ENCODE data around the gene RAD54L.

RAD54L gene

GRCh38 chr1:46274225-46275029 is 26.9 kb downstream of the RAD54L start:
- no peak for DNase-seq (ENCODE audit: low read depth in 1 of 2, low spot score in 1 of 2)
- H3K27ac ChIP-seq (replicated peaks): no peak overlapping the region
- TF ChIP-seq SPI1 (IDR thresholded peaks at IDR 0.05; ENCODE audit: borderline replicate concordance, low read depth) (no peak), CTCF (IDR thresholded peaks at IDR 0.05; ENCODE audit: insufficient read depth, low read length) (no peak), POLR2AphosphoS5 (IDR thresholded peaks at IDR 0.05; ENCODE audit: low read depth) (no peak; the same call in 1 of the 2 replicates), GABPA (IDR thresholded peaks at IDR 0.05; ENCODE audit: low read depth) (no peak), REST (IDR thresholded peaks at IDR 0.05; ENCODE audit: insufficient replicate concordance, low read depth) (no peak)
- no peaks in the 10 kb centered on the region for H3K27me3 ChIP-seq (ENCODE audit: insufficient read depth, poor library complexity, severe bottlenecking)
- no peak overlapping the region for H3K4me3 ChIP-seq (replicated peaks; ENCODE audit: insufficient read depth, low read length)

- DNase-seq (ENCODE audit: low read depth in 1 of 2, low spot score in 1 of 2): no peak
- TF ChIP-seq REST (IDR thresholded peaks at IDR 0.05; ENCODE audit: insufficient replicate concordance, low read depth) (no peak), GABPA (IDR thresholded peaks at IDR 0.05; ENCODE audit: low read depth) (no peak), CTCF (IDR thresholded peaks at IDR 0.05; ENCODE audit: insufficient read depth, low read length) (no peak), POLR2AphosphoS5 (IDR thresholded peaks at IDR 0.05; ENCODE audit: low read depth) (no peak; the same call in 1 of the 2 replicates), SPI1 (IDR thresholded peaks at IDR 0.05; ENCODE audit: borderline replicate concordance, low read depth) (no peak)
- H3K4me3 ChIP-seq (replicated peaks; ENCODE audit: insufficient read depth, low read length): no peak overlapping the region
- H3K27ac ChIP-seq (replicated peaks): no peak overlapping the region
- H3K27me3 ChIP-seq (ENCODE audit: insufficient read depth, poor library complexity, severe bottlenecking): no peaks in the 10 kb centered on the region
Observed at GRCh38 chr1:46275030-46275337, 27.4 kb downstream of the RAD54L start.

GRCh38 chr1:46277658-46278373 is 30.3 kb downstream of the RAD54L start:
- Histone ChIP-seq H3K4me3 (replicated peaks; ENCODE audit: insufficient read depth, low read length) (no peak overlapping the region), H3K27me3 (ENCODE audit: insufficient read depth, poor library complexity, severe bottlenecking) (no peaks in the 10 kb centered on the region), H3K27ac (replicated peaks) (no peak overlapping the region)
- DNase-seq (ENCODE audit: low read depth in 1 of 2, low spot score in 1 of 2): no peak
- TF ChIP-seq GABPA (IDR thresholded peaks at IDR 0.05; ENCODE audit: low read depth) (no peak), POLR2AphosphoS5 (IDR thresholded peaks at IDR 0.05; ENCODE audit: low read depth) (0 out of 2 replicates have a peak, but pooled peaks have one; percentile 20)

- TF ChIP-seq CTCF (IDR thresholded peaks at IDR 0.05; ENCODE audit: insufficient read depth, low read length) (no peak), GABPA (IDR thresholded peaks at IDR 0.05; ENCODE audit: low read depth) (no peak), REST (IDR thresholded peaks at IDR 0.05; ENCODE audit: insufficient replicate concordance, low read depth) (no peak), SPI1 (IDR thresholded peaks at IDR 0.05; ENCODE audit: borderline replicate concordance, low read depth) (no peak), POLR2AphosphoS5 (IDR thresholded peaks at IDR 0.05; ENCODE audit: low read depth) (0 out of 2 replicates have a peak, but pooled peaks have one; percentile 6)
- no peak overlapping the region for H3K27ac ChIP-seq (replicated peaks)
- no peak for DNase-seq (ENCODE audit: low read depth in 1 of 2, low spot score in 1 of 2)
- no peak overlapping the region for H3K4me3 ChIP-seq (replicated peaks; ENCODE audit: insufficient read depth, low read length)
- H3K27me3 ChIP-seq (ENCODE audit: insufficient read depth, poor library complexity, severe bottlenecking): no peaks in the 10 kb centered on the region
Observed at GRCh38 chr1:46278807-46279206, 31.2 kb downstream of the RAD54L start.
